Activated CD8-positive, alpha-beta memory T cell treated with anti-CD3 and anti-CD28 coated beads, Interleukin-2, amount 10 ng/mL, durations not matched to agents 7 days and 5 days (primary cell): ENCODE results near the gene SYNC. TPM values are rescaled to one million over a fixed set of nuclear protein-coding genes. Genes with fewer than 3 reads are reported as not detected.
A peak's percentile ranks its signal among the peaks of the same experiment; 100 is the strongest.
"Not testable (repeated sequence)": the region's sequence is repeated elsewhere in the genome, so short reads cannot be mapped to it uniquely, and the experiment has no call there.

Source experiments
- ATAC-seq: fragments of 150-1000 bp; cut with Tn5 transposase; one replicate; pipeline ENCODE4 v1.10.0; 2021; ENCODE audit warnings: moderate library complexity
- CTCF ChIA-PET: fragments of 350-600 bp; sonication (Branson Sonifier 250); formaldehyde crosslinking; loops from one replicate; lab custom pipeline; 2021; ENCODE audit warnings: antibody characterized with exemption; lab: Charles Lee
- DNase-seq: peaks from one replicate; pipeline ENCODE4 v3.0.0-alpha.2; 2020
- H3K27ac Mint-ChIP-seq: one replicate; pipeline ENCODE4 v1.8.0; 2021; ENCODE audit warnings: mild to moderate bottlenecking, mixed read lengths
- H3K27me3 Mint-ChIP-seq: one replicate; pipeline ENCODE4 v1.8.0; 2021; ENCODE audit warnings: mixed read lengths
- H3K36me3 Mint-ChIP-seq: one replicate; pipeline ENCODE4 v1.8.0; 2021; ENCODE audit warnings: mild to moderate bottlenecking, mixed read lengths
- H3K4me1 Mint-ChIP-seq: one replicate; pipeline ENCODE4 v1.8.0; 2021; ENCODE audit warnings: mixed read lengths
- H3K4me3 Mint-ChIP-seq: one replicate; pipeline ENCODE4 v1.8.0; 2021; ENCODE audit warnings: mild to moderate bottlenecking, moderate library complexity, mixed read lengths
- H3K9me3 Mint-ChIP-seq: one replicate; pipeline ENCODE4 v1.8.0; 2022; ENCODE audit warnings: low read depth, mixed read lengths
- total RNA-seq, 2 experiments: library from RNA; stranded (reverse); gene quantifications; one replicate each; pipeline ENCODE4 v1.2.3, GENCODE V29; 2021

The SYNC gene
- total RNA-seq, 2 experiments from 2014 or later, result not detected

- peaks cover 64% of the 10 kb centered on the region for H3K36me3 Mint-ChIP-seq
- H3K4me1 Mint-ChIP-seq, result not testable (repeated sequence)
Observed at GRCh38 chr1:32668716-32669115, 33.9 kb downstream of the SYNC start.

GRCh38 chr1:32666901-32667566 is 35.5 kb downstream of the SYNC start:
- no peaks in the 10 kb centered on the region for H3K27me3 Mint-ChIP-seq
- H3K27ac Mint-ChIP-seq, result no peak overlapping the region
- H3K9me3 Mint-ChIP-seq, result no peaks in the 10 kb centered on the region
- no peak overlapping the region for H3K4me3 Mint-ChIP-seq
- no peak for DNase-seq
- ATAC-seq, result no peak
- H3K36me3 Mint-ChIP-seq, result peaks cover 55% of the 10 kb centered on the region
- CTCF ChIA-PET, result no interaction called here
- no peaks in the 10 kb centered on the region for H3K4me1 Mint-ChIP-seq

More at GRCh38 chr1:32668716-32669115, 33.9 kb downstream of the SYNC start:
- ATAC-seq, CTCF ChIA-PET, H3K9me3 Mint-ChIP-seq, DNase-seq, H3K27ac Mint-ChIP-seq, H3K27me3 Mint-ChIP-seq, H3K4me3 Mint-ChIP-seq: not testable (repeated sequence)

GRCh38 chr1:32665915-32666314 is 36.7 kb downstream of the SYNC start:
- CTCF ChIA-PET, result no interaction called here
- no peak for ATAC-seq

GRCh38 chr1:32659581-32659980 is 43.0 kb downstream of the SYNC start:
- Mint-ChIP-seq H3K4me3 (no peak overlapping the region), H3K27me3 (no peaks in the 10 kb centered on the region), H3K4me1 (peaks cover 36% of the 10 kb centered on the region), H3K36me3 (peaks cover 68% of the 10 kb centered on the region), H3K9me3 (no peaks in the 10 kb centered on the region), H3K27ac (no peak overlapping the region)
- DNase-seq (no peak), ATAC-seq (no peak)
- CTCF ChIA-PET, result no interaction called here

More at GRCh38 chr1:32665915-32666314, 36.7 kb downstream of the SYNC start:
- H3K9me3 Mint-ChIP-seq, result no peaks in the 10 kb centered on the region
- no peak overlapping the region for H3K27ac Mint-ChIP-seq
- no peaks in the 10 kb centered on the region for H3K27me3 Mint-ChIP-seq
- H3K4me1 Mint-ChIP-seq, result peaks cover 3% of the 10 kb centered on the region
- no peak for DNase-seq
- no peak overlapping the region for H3K4me3 Mint-ChIP-seq
- H3K36me3 Mint-ChIP-seq, result peaks cover 56% of the 10 kb centered on the region

GRCh38 chr1:32652244-32652962 is 50.2 kb downstream of the SYNC start:
- ATAC-seq (no peak), DNase-seq (no peak)
- no peaks in the 10 kb centered on the region for H3K27me3 Mint-ChIP-seq
- H3K36me3 Mint-ChIP-seq, result peaks cover 56% of the 10 kb centered on the region
- no peaks in the 10 kb centered on the region for H3K9me3 Mint-ChIP-seq
- H3K4me3 Mint-ChIP-seq, result peak overlapping the region; percentile 90
- H3K4me1 Mint-ChIP-seq, result peaks cover 59% of the 10 kb centered on the region
- CTCF ChIA-PET, result interaction anchor here (2.5 kb wide), 1 partner anchor 132 kb away, joined by 14 read pairs; no protein-coding TSS in a partner anchor
- H3K27ac Mint-ChIP-seq, result peak overlapping the region; percentile 99

- H3K27me3 Mint-ChIP-seq, result no peaks in the 10 kb centered on the region
- DNase-seq, result no peak
- H3K4me3 Mint-ChIP-seq, result peak overlapping the region; percentile 90
- H3K27ac Mint-ChIP-seq, result peak overlapping the region; percentile 99
- peaks cover 49% of the 10 kb centered on the region for H3K36me3 Mint-ChIP-seq
- CTCF ChIA-PET, result interaction anchor here (0.8 to 2.5 kb wide), 4 partner anchors 13 to 134 kb away, joined by 4 to 14 read pairs (median 4); no protein-coding TSS in a partner anchor
- H3K9me3 Mint-ChIP-seq, result no peaks in the 10 kb centered on the region
- peaks cover 55% of the 10 kb centered on the region for H3K4me1 Mint-ChIP-seq
- peak; percentile 5 for ATAC-seq
Observed at GRCh38 chr1:32651461-32652073, 51.0 kb downstream of the SYNC start.

GRCh38 chr1:32650752-32651460 is 51.7 kb downstream of the SYNC start, which contains the start of gene RBBP4:
TSS of gene RBBP4 (plus strand) at chr1:32651208. CDS start at chr1:32651307, 99 bp downstream.
- DNase-seq, result peak; percentile 99
- no peaks in the 10 kb centered on the region for H3K27me3 Mint-ChIP-seq
- peak within 1 kb of the TSS; percentile 99 for H3K27ac Mint-ChIP-seq
- peaks cover 52% of the 10 kb centered on the region for H3K4me1 Mint-ChIP-seq
- peak; percentile 91 for ATAC-seq
- H3K36me3 Mint-ChIP-seq, result peaks cover 47% of the 10 kb centered on the region
- CTCF ChIA-PET, result interaction anchor here (0.8 to 2.5 kb wide), 4 partner anchors 13 to 133 kb away, joined by 4 to 14 read pairs (median 4); no protein-coding TSS in a partner anchor
- no peaks in the 10 kb centered on the region for H3K9me3 Mint-ChIP-seq
- H3K4me3 Mint-ChIP-seq, result peak within 1 kb of the TSS; percentile 90

- peaks cover 49% of the 10 kb centered on the region for H3K4me1 Mint-ChIP-seq
- DNase-seq (peak; percentile 94), ATAC-seq (peak; percentile 75)
- H3K4me3 Mint-ChIP-seq, result peak within 1 kb of the TSS; percentile 90
- peak within 1 kb of the TSS; percentile 99 for H3K27ac Mint-ChIP-seq
- CTCF ChIA-PET, result interaction anchor here (0.7 to 2.5 kb wide), 6 partner anchors 23 to 315 kb away, joined by 3 to 14 read pairs (median 4); partner anchors contain the start of gene MARCKSL1
- peaks cover 44% of the 10 kb centered on the region for H3K36me3 Mint-ChIP-seq
- H3K9me3 Mint-ChIP-seq, result no peaks in the 10 kb centered on the region
- no peaks in the 10 kb centered on the region for H3K27me3 Mint-ChIP-seq
Observed at GRCh38 chr1:32650248-32650751, 52.3 kb downstream of the SYNC start, which contains the start of gene ZBTB8OS. TSS of gene ZBTB8OS (minus strand) at chr1:32650550. CDS start at chr1:32650529, 21 bp downstream.

- Mint-ChIP-seq H3K4me1 (peaks cover 25% of the 10 kb centered on the region), H3K9me3 (no peaks in the 10 kb centered on the region), H3K27ac (peak overlapping the region; percentile 63), H3K4me3 (peak overlapping the region; percentile 90), H3K36me3 (peaks cover 28% of the 10 kb centered on the region), H3K27me3 (no peaks in the 10 kb centered on the region)
- ATAC-seq, result no peak
- peak; percentile 49 for DNase-seq
- CTCF ChIA-PET, result interaction anchor here (0.7 to 2.1 kb wide), 2 partner anchors 20 to 1247 kb away, joined by 3 to 6 read pairs; no protein-coding TSS in a partner anchor
Observed at GRCh38 chr1:32647308-32648134, 55.0 kb downstream of the SYNC start.

GRCh38 chr1:32644426-32644825 is 58.1 kb downstream of the SYNC start:
- CTCF ChIA-PET, result no interaction called here
- Mint-ChIP-seq H3K4me1 (peaks cover 17% of the 10 kb centered on the region), H3K4me3 (no peak overlapping the region), H3K9me3 (no peaks in the 10 kb centered on the region), H3K27ac (peak overlapping the region; percentile 1), H3K36me3 (peaks cover 14% of the 10 kb centered on the region), H3K27me3 (no peaks in the 10 kb centered on the region)
- DNase-seq (no peak), ATAC-seq (no peak)

GRCh38 chr1:32642292-32642827 is 60.2 kb downstream of the SYNC start:
- H3K27ac Mint-ChIP-seq, H3K4me1 Mint-ChIP-seq, H3K4me3 Mint-ChIP-seq, ATAC-seq, DNase-seq, H3K27me3 Mint-ChIP-seq, H3K9me3 Mint-ChIP-seq: not testable (repeated sequence)
- peaks cover 11% of the 10 kb centered on the region for H3K36me3 Mint-ChIP-seq
- CTCF ChIA-PET, result interaction anchor here (0.7 kb wide), 1 partner anchor 160 kb away, joined by 4 read pairs; no protein-coding TSS in a partner anchor
